ENCODE measurements around the gene KRT32. TPM values are rescaled to one million over a fixed set of nuclear protein-coding genes. Genes with fewer than 3 reads are reported as not detected.
A peak's percentile ranks its signal among the peaks of the same experiment; 100 is the strongest.

KRT32 gene
- polyA plus RNA-seq, 1 donor from 2014 or later, result not detected

DNA sequence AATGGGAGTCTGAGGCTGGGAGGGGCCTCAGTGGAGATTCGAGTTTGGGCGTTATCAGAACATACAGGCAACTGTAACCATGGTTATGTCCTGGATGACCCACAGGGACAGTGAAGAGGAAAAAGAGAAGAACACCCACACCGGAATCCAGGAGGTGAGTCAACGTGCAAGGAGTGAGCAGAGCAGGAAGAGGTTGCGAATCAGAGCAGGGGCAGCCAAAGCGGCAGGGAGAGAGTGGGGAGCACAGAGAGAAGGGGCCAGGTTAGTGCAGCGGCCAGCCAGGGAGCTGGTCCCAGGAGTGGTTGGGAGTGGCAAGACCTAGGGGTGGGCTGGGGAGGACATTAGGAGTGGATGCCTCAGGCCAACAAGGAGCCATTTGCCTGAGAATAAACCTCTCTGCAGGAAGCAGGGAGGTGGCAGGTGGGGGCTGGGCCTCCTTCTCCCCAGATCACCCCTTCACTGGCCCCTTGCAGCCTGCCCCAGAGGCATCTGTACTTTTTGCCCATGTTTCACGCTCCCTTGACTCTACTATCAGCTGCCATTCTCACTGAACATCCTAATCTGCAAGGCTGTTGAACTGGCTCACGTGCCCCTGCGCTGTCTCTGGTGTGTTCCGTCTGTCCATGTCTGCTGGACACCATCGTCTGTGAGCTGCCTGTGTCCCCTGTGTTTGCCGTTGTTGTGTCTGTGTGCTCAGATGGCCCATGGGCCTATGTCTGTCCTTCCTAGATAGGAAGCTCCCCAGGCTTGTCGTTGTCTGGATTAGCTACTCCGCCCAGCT, 33.1 kb upstream of the KRT32 start:
- no peaks in the 10 kb centered on the region for H3K36me3 Mint-ChIP-seq
- no peaks in the 10 kb centered on the region for H3K9me3 Mint-ChIP-seq
- peaks cover 0 to 11% (median 4%) of the 10 kb centered on the region in 3 donors for H3K4me1 Mint-ChIP-seq
- H3K4me3 Mint-ChIP-seq, result no peak overlapping the region
- H3K27me3 Mint-ChIP-seq, result peaks cover 4% of the 10 kb centered on the region
- H3K27ac Mint-ChIP-seq, result no peak overlapping the region

DNA sequence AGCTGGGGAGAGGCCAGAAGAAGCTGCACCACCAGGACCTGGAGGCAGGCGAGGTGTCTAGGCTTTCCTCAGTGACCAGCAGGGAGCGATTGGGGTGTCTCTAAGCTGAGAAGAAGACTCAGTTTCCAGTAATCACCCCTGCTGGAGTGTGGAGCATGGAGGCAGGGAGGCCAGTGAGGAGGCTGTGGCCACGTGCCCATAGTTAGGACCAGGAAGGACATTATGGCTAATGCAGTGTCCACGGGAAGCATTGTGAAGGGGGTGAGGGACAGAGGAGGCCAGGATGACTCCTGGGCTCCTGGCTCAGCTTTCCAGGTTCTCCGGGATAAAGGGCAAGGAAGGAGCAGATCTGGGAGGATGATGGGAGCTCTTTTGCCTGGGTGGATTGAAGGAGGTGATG, 32.5 kb upstream of the KRT32 start:
- Mint-ChIP-seq H3K27me3 (peaks cover 4% of the 10 kb centered on the region), H3K9me3 (no peaks in the 10 kb centered on the region), H3K4me3 (no peak overlapping the region), H3K27ac (no peak overlapping the region), H3K36me3 (no peaks in the 10 kb centered on the region), H3K4me1 (peaks cover 0 to 11% (median 4%) of the 10 kb centered on the region in 3 donors)

DNA sequence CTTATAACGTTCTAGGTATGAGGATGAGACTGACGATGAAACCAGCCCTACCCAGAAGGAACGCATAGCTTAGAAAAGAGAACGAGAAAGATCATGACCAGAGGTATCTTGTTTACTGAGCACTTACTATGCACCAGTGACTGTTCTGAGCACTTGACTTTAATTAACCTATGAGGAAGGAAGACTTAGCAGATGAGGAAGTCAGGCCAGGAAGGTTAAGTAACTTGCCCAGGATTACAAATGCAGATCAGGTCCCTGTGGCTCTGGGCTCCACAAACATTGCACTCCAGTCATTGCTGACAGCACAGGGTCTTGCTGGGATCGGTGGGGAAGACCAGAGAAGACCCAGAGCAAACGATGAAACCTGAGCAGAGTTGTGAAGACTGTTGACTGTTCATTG, 31.1 kb upstream of the KRT32 start:
- H3K36me3 Mint-ChIP-seq, result peaks cover 2% of the 10 kb centered on the region
- peaks cover 0 to 11% (median 4%) of the 10 kb centered on the region in 3 donors for H3K4me1 Mint-ChIP-seq
- H3K9me3 Mint-ChIP-seq, result no peaks in the 10 kb centered on the region
- no peak overlapping the region for H3K27ac Mint-ChIP-seq
- H3K27me3 Mint-ChIP-seq, result peaks cover 2% of the 10 kb centered on the region
- H3K4me3 Mint-ChIP-seq, result no peak overlapping the region

DNA sequence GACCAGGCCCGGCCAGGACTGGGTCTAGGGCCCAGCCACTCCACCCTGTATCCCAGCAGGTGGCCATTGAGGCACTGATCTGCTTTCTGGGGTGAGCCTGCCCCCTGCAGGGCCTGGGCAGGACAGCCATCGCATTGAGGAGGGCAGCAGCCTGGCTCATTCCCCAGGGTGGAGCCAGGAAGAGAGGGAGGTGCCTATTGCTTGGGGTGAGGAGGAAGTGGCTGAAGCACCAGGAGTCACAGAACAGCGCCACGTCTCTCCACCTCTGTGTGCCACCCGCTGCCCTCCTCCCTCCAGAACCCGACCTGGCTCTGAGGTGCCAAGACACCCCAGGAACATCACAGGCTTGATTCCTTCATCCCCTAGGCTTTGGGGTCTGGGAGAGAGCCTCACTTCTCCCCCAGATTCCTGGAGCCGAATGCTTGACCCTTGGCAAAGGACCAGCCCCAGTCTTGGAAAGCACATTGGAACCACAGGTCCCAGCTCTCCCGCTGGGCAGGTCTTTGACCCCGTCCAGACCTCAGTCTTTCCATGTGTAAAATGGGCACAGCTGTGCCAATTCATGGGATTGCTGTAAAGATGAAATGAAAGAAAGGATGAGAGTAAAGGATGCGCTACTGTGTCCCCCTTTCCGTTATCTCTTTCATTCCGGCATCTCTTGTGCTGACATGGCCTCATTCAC, 29.8 kb upstream of the KRT32 start:
- Mint-ChIP-seq H3K36me3 (peaks cover 2% of the 10 kb centered on the region), H3K27me3 (peaks cover 2% of the 10 kb centered on the region), H3K4me1 (peaks cover 0 to 11% (median 4%) of the 10 kb centered on the region in 3 donors), H3K4me3 (no peak overlapping the region), H3K9me3 (no peaks in the 10 kb centered on the region), H3K27ac (no peak overlapping the region)

DNA sequence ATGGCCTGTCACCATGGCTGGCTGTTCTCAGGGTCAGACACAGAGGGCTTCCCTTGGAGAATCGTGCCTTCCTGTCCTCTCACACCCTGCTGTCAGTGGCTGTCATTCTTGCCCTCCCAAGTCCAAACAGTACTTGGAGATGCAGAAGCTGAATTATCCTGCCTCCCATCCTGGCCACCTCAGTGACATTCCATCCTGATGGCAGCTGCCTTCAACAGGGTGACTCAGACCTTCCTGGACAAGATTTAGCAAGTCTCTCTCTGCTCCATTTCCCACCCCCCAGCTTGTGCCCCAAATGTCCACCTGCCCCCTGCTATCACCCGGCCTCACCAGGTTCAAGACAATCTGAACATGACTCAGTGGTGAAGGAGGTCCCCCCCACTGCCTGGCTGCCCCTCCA, 27.3 kb upstream of the KRT32 start:
- no peaks in the 10 kb centered on the region for H3K27me3 Mint-ChIP-seq
- no peaks in the 10 kb centered on the region for H3K9me3 Mint-ChIP-seq
- peak overlapping the region in 1 of 3 donors; percentile 16 for H3K27ac Mint-ChIP-seq
- peaks cover 2% of the 10 kb centered on the region for H3K36me3 Mint-ChIP-seq
- H3K4me3 Mint-ChIP-seq, result no peak overlapping the region
- H3K4me1 Mint-ChIP-seq, result peaks cover 0 to 19% (median 4%) of the 10 kb centered on the region in 3 donors

DNA sequence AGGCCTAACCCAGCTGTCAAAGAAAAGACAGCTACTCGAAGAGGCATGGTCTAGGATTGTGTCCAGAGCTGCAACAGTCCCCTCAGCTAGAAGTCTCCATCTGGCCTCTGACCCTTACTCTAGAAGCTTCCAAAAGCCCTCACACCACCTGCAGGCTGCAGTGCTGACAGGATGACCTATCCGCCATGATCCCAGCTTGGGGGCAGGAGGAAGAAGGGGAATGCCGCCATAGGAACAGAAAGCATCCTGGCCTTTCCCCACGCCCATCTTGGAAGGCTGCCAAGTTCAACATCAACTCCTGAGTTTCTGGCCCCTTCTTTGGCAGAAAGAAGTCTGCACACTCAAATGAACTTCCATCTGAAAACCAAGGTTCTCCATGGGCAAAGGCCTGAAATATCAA, 25.6 kb upstream of the KRT32 start:
- H3K4me1 Mint-ChIP-seq, result peaks cover 0 to 14% (median 0%) of the 10 kb centered on the region in 3 donors
- no peaks in the 10 kb centered on the region for H3K27me3 Mint-ChIP-seq
- no peak overlapping the region for H3K4me3 Mint-ChIP-seq
- peaks cover 2% of the 10 kb centered on the region for H3K36me3 Mint-ChIP-seq
- no peak overlapping the region for H3K27ac Mint-ChIP-seq
- H3K9me3 Mint-ChIP-seq, result no peaks in the 10 kb centered on the region

DNA sequence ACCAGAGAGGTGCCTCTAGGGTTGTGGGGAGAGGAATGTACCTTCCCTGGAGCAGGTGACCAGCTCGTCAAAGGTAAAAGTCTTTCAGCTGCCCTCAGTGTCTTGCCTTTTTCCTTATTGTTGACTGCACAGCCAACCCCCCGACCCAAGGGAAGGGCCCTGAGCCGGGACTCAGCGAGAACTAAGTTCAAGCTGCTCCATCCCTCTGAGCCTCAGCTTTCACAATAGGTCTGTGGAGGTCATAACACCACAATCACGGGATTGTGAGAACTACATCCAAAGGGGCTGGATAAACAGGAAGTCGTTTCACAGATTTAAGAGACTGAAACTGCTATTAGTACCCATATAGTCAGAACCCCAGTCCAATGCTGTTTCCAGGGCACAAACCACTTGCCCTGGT, 25.2 kb upstream of the KRT32 start:
- Mint-ChIP-seq H3K27ac (peak overlapping the region in 1 of 3 donors; percentile 78), H3K9me3 (no peaks in the 10 kb centered on the region)

DNA sequence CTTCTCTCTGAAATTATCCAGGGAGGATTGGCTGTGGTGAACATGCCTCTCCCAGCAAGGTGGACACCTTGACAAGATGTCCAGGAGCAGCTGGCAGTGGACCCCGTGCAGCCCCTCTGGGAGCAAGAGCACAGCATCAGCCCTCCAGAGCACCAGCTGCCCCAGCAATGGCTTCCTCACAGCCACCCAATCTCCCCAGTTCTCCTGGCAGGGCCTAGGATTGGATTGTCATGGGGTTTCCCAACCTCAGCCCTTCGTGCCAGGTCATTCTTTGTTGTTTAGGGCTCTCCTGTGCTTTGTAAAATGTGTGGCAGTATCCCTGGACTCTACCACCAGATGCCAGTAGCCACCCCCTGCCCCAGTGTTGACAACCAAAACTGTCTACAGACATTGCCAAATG, 24.3 kb upstream of the KRT32 start:
- H3K4me1 Mint-ChIP-seq, result peaks cover 0 to 8% (median 0%) of the 10 kb centered on the region in 3 donors
- H3K9me3 Mint-ChIP-seq, result no peaks in the 10 kb centered on the region
- peaks cover 2% of the 10 kb centered on the region for H3K36me3 Mint-ChIP-seq
- H3K27me3 Mint-ChIP-seq, result no peaks in the 10 kb centered on the region
- no peak overlapping the region for H3K27ac Mint-ChIP-seq
- no peak overlapping the region for H3K4me3 Mint-ChIP-seq

More for the DNA sequence above, 25.2 kb upstream of the KRT32 start:
- Mint-ChIP-seq H3K36me3 (peaks cover 2% of the 10 kb centered on the region), H3K4me1 (peaks cover 0 to 14% (median 0%) of the 10 kb centered on the region in 3 donors), H3K27me3 (no peaks in the 10 kb centered on the region), H3K4me3 (no peak overlapping the region)

DNA sequence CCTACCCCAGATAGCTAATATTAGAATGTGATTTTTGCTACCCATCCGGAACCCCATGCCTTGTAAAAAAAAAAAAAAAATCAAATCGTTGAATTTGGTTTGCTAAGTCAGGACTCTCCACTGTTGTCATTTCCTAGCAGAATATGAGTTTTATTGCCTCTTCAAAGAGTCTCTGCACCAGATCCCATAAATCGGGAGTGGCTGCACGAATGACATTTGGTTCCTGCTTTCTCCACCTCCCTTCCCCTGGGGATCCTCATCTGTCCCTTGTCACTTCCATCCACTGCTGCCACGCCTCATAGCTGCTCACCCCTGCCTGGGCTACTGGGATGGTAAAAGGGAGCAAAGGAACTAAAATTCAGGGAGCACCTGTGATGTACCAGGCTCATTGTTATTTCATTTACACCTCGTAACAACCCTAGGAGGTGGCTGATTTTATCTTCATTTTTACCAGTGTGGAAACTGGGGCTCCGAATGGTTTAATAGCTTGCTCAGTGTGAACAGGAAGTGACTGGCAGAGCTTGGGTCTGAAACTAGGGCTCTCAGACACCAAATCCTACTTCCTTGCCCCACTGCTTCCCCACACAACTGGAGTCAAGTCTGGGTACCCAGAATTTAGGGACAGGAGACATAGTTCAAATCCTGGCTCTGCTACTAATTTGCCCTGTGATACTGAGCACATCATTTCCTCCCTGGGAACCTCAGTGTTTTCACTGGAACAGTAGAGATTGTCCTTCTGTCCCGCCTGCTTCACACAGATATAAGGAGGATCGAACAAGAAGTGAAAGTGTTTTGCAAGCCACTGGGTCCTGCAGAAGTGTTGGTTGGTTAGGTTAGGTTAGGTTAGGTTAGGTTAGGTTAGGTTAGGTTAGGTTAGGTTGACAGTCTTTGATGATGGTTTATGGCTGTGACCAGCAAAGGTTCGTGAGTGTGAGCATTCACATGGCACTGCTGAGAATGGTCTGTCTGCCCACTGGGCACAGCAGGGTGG, 23.1 kb upstream of the KRT32 start:
- H3K27ac Mint-ChIP-seq, result no peak overlapping the region
- peaks cover 2% of the 10 kb centered on the region for H3K36me3 Mint-ChIP-seq
- no peaks in the 10 kb centered on the region for H3K9me3 Mint-ChIP-seq
- H3K27me3 Mint-ChIP-seq, result no peaks in the 10 kb centered on the region
- H3K4me1 Mint-ChIP-seq, result peaks cover 0 to 8% (median 0%) of the 10 kb centered on the region in 3 donors
- H3K4me3 Mint-ChIP-seq, result peak overlapping the region in 1 of 4 donors; percentile 83

DNA sequence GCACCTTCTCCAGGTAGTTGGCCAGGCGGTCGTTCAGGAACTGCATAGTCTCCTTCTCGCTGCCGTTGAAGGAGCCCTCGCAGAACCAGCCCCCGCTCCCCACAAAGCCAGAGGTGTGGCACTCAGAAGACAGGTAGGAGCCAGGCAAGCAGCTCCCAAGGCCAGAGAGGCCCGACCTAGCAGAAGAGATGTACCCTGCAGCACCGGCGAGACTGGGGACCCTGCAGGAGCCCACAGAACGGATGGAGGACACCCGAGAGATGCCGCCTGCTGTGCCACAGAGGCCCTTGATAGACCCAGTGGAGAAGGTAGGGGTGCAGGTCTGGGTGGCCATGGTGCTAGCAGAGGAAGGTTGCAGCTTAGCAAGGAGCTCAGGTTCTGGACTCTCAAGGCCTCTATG, 22.3 kb upstream of the KRT32 start, which contains the start of gene KRT36:
TSS of gene KRT36 (minus strand) at position 380 of the 400 bp plus-strand sequence. CDS start at position 334, 46 bp downstream.
- Mint-ChIP-seq H3K27ac (peak within 1 kb of the TSS in 1 of 3 donors; percentile 28), H3K36me3 (peaks cover 2% of the 10 kb centered on the region), H3K9me3 (no peaks in the 10 kb centered on the region), H3K27me3 (no peaks in the 10 kb centered on the region), H3K4me1 (peaks cover 0 to 8% (median 0%) of the 10 kb centered on the region in 3 donors), H3K4me3 (peak within 1 kb of the TSS in 1 of 4 donors; percentile 83)

DNA sequence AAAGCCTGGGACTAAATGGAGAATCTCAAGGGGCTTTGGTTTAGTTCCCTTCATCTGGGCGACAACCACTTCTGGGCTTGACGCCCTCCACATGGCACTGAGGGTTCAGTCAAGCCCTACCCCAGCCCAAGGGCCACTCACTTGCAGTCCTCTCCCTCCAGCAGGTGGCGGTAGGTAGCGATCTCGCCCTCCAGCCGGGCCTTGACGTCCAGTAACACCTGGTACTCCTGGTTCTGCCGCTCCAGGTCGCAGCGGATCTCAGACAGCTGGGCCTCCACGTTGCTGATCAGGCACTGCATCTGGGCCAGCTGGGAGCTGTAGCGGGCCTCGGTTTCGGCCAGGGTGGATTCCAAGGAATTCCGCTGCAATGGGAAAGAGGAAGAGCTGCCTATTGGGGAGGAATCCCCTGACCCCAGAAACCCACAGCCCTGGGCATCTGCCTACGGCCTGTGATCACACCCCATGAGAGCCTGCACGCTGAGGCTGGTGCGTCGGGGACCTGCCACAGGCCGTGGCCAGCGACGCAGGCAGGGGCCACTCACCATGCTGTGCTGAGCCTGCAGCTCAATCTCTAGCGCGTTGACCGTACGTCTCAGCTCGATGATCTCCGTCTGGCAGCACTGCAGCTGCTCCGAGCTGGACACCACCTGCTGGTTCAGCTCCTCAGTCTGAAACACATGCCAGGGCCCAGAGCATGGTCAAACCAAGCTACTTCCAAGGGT, 19.8 kb upstream of the KRT32 start:
- H3K9me3 Mint-ChIP-seq, result no peaks in the 10 kb centered on the region
- no peaks in the 10 kb centered on the region for H3K36me3 Mint-ChIP-seq
- peaks cover 0 to 8% (median 0%) of the 10 kb centered on the region in 3 donors for H3K4me1 Mint-ChIP-seq
- no peak overlapping the region for H3K4me3 Mint-ChIP-seq
- peaks cover 4% of the 10 kb centered on the region for H3K27me3 Mint-ChIP-seq
- no peak overlapping the region for H3K27ac Mint-ChIP-seq

DNA sequence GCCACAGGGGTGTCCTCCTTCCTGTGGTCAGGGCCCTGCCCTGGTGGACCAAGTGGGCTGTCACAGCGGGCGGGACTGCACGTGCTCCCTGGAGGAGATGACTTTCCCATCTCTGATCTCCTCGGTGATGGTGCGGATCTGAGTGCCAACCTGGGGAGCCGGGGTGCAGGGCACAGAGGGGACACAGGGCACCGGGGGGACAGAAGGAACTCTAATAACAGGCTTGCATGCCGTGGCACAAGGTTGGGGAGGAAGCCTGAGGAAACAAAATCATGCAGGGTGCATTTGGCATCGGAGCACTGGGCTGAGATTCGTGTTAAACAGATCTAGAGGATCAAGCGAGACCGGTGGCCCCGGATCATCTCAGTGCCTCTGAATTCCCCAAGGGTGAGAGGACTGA, 19.1 kb upstream of the KRT32 start:
- Mint-ChIP-seq H3K4me3 (no peak overlapping the region), H3K36me3 (no peaks in the 10 kb centered on the region), H3K27ac (no peak overlapping the region), H3K27me3 (peaks cover 4% of the 10 kb centered on the region), H3K9me3 (no peaks in the 10 kb centered on the region), H3K4me1 (peaks cover 0 to 8% (median 0%) of the 10 kb centered on the region in 3 donors)

DNA sequence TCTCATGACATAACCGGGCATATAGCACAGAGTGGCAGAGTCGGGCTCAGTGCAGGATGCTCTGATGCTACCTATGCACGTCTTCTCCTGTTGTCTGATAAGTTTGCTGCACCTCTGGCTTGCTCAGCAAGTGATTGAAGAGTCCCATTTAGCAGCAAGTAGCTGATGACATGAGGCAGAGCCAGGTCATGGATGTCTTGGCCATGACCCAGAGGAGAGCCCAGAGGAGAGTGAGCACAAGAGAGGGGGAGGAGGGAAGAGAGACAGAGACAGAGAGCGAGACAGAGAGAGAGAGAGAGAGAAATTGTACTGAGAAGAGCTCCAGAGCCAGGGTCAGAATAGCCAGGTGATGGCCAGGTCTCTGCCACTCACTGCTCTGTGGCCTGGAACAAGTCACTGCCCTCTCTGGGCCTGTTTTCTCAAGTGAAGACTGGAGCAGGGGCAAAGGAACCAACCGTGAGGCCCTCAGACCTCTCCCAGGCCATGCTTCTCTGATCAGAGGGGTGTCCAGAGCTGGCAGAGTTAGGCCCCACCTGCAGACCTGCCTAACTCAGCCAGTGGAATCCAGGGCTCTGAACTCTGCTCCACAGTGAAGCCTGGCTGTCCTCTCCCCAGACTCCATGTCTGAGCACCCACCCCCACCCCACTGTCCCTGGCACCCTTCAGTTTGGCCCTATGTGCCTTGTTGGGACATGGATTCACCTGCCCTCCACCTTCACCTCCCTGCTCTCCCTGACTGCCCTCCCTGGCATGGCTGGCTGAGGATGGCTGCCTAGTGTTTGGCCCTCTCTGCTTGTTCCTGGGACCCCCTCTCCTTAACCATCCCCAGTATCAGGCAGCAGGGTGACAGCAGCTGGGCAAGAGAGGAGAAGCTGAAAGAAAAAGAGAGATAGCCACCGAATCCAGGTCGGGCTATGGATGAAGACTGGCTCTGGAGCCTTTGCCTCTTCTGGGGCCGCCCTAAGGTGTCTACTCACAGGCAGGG, 18.0 kb upstream of the KRT32 start:
- H3K27ac Mint-ChIP-seq, result peak overlapping the region in 1 of 3 donors; percentile 47
- peaks cover 0 to 3% (median 0%) of the 10 kb centered on the region in 3 donors for H3K4me1 Mint-ChIP-seq
- H3K36me3 Mint-ChIP-seq, result no peaks in the 10 kb centered on the region
- H3K4me3 Mint-ChIP-seq, result no peak overlapping the region
- H3K27me3 Mint-ChIP-seq, result peaks cover 4% of the 10 kb centered on the region
- no peaks in the 10 kb centered on the region for H3K9me3 Mint-ChIP-seq
